GM12892 (cell line): ENCODE measurements around the gene ACSL3.
"Not testable (repeated sequence)": the region's sequence is repeated elsewhere in the genome, so short reads cannot be mapped to it uniquely, and the experiment has no call there.

Source experiments
- DNase-seq: peaks from one replicate; pipeline ENCODE4 v3.0.0; 2011; ENCODE audit not compliant: insufficient read length
- FAIRE-seq: peaks from 2 replicates; lab custom pipeline; 2011; peaks lifted over from hg19 to GRCh38; lab: Jason Lieb, UNC
- POLR2A ChIP-seq: IDR thresholded peaks from 2 replicates; pipeline ENCODE4 v1.6.1; 2011; ENCODE audit warnings: low read depth, low read length, control low read depth
- POLR2AphosphoS5 ChIP-seq: IDR thresholded peaks from 2 replicates; pipeline ENCODE4 v1.6.1; 2011; ENCODE audit warnings: low read depth, low read length, control low read depth
- TAF1 ChIP-seq: IDR thresholded peaks from 2 replicates; pipeline ENCODE4 v1.6.1; 2011; ENCODE audit warnings: low read depth, mild to moderate bottlenecking, control low read depth, low read length, borderline replicate concordance

ACSL3 gene

DNA sequence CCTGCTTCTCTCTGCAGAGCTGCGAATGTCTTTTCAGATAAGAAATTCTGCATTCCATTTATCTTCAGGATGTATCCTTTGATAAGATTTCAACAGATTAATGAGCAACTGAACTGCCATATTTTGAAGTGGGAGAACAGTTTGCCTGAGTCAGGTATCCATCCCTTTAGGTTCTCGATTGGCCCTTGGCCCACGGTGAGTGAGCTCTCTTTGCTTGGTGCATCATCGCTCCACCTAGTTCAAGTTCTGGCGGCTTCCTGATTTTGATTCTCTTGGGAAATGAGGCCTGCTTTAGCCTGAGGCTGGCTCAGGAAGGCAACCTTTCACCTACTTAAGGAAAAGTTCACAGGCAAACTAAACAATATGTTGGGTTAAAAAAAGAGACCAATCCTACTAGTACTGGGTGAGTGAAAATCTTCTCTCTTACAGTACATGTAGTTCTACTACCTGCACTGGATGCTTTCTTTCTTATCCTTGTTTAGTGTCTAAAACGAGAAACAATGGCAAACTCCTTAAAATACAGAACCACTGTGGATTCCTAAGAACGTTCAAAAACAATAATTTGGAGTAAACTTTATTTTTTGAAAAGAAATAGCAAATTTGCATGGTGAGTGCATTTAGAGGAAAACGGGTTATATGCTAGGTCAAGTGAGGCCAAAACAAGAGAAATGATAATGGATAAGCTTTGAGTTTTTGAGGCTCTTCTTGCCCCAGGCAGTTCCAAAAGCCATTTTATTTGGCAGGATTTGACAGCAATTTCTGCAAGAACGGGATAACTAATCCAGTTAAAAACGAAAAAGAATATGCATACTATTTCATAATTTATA is 837 bp upstream of the ACSL3 start:
- no peak for FAIRE-seq
- DNase-seq, result no peak
- TF ChIP-seq POLR2AphosphoS5 (no peak), TAF1 (no peak), POLR2A (no peak)

DNA sequence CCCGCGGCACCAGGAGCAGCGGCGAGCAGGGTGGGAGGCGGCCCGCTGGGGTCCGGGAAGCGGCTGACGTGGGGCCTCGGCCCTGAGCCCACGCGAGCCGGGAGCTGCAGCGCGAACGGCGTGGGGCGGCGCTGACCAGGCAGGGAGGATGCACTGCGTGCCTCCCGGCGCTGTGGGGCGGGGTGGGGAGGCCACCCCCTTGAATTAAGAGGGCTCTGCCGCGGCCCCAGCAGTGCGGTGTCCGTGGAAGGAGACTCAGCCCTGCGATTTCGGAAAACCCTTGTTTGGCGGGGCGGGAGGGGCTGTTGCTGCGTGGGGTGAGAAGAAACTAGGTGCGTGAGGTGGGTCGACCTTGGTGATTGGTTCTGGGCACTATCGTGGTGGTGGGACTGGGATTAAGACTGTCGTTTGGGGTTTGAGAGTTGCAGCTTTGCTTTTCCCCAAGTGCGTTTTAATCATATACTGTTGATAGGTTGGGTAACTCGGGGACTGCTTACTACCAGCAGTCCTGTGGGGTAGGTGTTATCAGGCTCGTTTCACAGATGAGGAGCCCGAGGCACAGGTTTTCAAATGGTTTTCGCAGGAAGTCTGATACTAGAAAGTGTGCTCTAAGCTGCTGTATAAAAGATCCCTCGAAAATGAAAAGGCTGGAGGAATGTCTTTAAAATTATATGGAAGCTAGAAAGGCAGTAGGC is 722 bp downstream of the ACSL3 start:
- no peak for TF ChIP-seq TAF1
- TF ChIP-seq POLR2AphosphoS5, result no peak
- no peak for TF ChIP-seq POLR2A
- DNase-seq (peak; percentile 38), FAIRE-seq (peak; percentile 57)

DNA sequence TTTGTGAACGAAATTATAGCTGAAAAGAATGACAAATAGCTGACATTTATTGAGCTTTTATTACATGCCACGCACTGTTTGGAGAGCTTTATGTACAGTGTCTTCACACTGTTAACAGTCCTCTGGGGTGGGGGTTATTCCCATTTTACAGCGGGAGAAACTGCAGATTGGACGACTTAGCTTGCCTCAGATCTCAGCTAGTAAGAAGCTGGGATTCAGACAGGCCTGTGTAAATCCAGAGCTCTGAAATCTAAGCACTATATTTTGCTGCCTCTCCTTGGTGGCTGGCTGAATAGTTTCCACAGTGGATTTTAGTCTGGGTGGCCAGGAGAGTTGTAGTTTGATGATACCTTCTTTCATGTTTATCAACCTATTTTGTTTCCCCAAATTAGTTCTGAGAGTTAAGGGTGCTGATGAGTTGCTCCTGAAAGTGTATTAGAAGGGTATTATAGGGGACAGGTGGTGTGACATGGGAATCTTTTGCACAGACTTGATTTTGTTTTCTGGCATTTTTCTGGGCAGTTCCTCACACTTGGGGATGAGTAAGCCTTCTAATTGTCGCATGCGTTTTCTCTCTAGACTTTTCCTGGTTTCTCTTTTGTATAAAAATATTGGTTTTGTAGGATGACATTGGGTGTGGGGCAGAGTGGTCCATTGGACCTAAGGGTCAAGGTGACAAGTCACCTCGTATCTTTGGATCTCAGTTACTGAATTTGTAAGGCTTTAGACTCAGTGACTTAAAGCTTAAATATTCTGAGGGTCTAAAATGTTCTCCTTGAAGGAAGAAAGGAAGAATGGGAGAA is 1.5 kb downstream of the ACSL3 start:
- no peak for TF ChIP-seq TAF1
- TF ChIP-seq POLR2A, result no peak
- no peak for TF ChIP-seq POLR2AphosphoS5
- FAIRE-seq, result peak; percentile 21
- no peak for DNase-seq

DNA sequence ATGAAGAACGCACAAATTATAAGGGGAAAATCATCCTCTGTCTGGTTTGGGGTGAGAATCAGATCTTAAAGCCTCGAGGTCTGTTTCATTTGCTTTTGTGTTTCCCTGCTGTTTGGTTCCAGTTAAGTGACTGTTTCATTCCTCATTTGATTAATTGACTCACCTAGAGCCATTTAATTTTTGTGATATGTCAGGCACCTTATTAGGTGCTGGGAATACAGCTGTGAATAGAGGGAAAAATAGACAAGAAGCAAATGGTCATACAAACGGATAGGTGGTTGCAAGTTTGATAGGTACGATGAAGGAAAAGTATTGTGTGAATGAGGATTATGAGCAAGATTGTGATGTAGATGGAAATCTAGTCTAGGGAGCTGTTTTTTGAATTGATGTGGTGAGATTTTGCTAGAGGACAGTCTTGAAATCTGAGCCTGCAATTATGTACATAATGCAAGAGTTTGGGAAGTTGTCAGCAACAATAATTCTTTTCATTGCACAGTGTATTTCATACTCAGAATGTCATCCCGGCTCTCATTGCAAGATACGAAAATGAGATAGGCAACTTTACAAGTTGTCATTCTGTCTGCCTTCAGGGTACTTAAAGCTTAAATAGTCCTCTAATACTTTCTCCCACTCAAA is 2.2 kb downstream of the ACSL3 start:
- FAIRE-seq, result peak; percentile 5
- TF ChIP-seq TAF1 (no peak), POLR2A (no peak), POLR2AphosphoS5 (no peak)

DNA sequence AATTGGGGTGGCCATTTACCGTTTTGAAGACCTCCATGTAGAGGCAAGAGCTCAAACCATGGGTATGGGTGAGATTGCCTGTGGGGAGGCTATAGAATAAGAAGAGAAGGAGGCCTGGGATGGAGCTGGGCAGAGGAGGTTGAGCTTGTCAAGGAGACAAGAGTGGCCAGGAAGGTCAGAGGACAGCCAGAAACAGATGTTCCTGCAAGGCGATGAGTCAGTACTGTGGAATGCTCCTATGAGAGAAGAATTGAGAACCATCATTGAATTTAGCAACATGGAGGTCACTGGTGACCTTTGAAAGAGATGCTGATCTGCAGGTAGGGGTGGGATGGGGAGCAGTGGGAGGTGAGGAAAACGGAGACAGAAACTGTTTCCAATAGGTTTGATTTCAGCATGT is 3.5 kb downstream of the ACSL3 start:
- DNase-seq (no peak), FAIRE-seq (no peak)
- TF ChIP-seq TAF1 (no peak), POLR2AphosphoS5 (no peak), POLR2A (no peak)

More for the DNA sequence above, 2.2 kb downstream of the ACSL3 start:
- DNase-seq, result no peak

DNA sequence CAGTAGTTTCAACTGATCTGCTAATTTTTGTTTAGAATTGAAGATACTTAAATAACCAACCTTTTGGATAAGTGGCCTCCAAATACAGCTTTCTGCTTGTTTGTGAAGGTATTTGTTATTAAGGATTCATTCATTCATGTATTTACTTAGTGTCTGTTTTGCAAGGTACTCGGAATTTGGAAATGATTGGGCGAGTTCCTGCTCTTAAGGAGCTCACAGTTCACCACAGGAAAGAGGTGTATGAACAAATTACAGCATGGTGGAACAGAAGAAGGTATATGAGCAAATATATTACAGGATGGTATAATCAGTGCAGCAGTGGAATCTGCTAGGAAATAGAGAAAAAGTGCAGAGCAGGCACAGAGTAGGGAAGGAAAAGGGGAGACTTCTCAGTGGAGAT is 4.5 kb downstream of the ACSL3 start:
- DNase-seq, result no peak
- TF ChIP-seq POLR2AphosphoS5, result no peak
- no peak for TF ChIP-seq POLR2A
- no peak for TF ChIP-seq TAF1
- FAIRE-seq, result no peak

DNA sequence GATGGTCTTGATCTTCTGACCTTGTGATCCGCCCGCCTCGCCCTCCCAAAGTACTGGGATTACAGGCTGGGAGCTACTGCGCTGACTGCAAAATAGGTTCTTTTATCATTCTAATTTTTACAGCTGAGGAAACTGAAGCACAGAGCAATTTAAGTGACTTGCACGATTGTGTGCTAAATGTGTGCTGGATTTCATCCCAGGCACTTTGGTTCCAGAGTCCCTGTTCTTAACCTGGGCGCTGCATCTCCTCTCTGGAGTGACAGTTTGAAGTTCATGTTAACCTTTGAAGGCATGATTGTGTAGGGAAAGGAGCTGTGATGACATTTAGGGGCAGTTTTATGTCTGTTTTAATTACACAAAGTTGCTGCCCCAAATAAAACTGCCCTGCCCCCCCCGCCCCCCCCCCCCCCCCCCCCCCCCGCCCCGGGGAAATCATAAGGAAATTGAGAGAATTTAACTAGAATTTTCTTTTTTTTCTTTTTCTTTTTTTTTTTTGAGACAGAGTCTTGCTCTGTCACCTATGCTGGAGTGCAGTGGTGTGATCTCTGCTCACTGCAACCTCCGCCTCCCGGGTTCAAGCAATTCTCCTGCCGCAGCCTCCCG is 5.6 kb downstream of the ACSL3 start:
- TF ChIP-seq TAF1, result no peak
- TF ChIP-seq POLR2A, result no peak
- TF ChIP-seq POLR2AphosphoS5, result no peak
- no peak for DNase-seq
- no peak for FAIRE-seq

DNA sequence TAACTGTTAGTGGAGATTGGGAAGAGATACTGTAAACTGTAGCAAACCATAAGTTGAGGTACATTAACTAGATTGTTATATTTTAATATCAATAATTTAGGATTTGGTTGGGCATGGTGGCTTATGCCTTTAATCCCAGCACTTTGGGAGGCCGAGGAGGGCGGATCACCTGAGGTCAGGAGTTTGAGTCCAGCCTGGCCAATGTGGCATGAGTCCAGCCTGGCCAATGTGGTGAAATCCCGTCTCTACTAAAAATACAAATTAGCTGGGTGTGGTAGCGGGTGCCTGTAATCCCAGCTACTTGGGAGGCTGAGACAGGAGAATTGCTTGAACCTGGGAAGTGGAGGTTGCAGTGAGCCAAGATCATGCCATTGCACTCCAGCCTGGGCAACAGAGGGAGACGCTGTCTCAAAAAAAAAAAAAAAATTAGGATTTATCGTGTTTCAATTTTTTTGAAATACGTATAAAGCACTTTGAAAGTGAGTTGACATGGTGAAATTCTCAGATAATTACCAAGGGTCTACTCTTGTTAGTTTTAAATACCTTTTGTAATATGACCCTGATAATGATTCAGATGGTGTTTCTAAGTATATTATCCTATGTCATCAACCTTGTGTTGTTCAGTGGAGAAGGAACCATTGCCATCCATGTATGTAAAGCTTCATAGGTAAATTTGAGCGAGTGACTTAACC is 7.9 kb downstream of the ACSL3 start:
- DNase-seq, FAIRE-seq: not testable (repeated sequence)

DNA sequence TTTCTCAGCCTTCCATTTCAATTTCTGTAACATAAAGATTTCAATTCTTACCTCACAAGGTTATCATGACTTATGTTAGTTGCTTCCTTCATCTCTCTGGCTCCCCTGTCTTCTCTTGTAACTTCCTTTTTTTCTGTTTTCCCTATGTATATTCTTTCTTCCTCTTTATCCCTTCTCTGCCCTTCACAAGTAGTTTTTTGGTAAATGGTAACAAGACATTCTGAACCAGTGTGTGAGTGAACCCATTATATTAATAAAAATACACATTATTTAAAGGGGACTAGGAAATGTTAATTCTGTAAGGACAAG is 8.4 kb downstream of the ACSL3 start:
- DNase-seq (no peak), FAIRE-seq (no peak)
- no peak for TF ChIP-seq POLR2AphosphoS5
- no peak for TF ChIP-seq TAF1

DNA sequence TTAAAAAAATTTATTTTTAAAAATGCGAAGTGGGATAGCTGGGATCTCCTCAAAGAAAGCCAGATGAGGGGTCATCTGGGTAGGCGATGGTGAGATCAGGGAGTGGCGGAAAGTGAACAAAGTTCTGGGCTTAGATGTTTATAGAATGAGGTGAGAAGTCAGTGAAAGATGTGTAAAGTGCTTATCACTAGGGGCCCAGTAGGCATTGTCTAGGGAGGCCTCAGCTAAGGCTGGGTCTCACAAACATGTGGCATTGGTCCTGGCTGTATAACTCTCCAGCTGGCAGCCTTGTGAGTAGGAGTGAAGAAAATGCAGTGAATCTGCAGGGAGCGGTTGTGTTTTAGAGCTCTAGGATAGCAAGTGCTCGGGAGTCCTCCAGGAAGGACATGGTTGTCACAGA is 10.5 kb downstream of the ACSL3 start:
- TF ChIP-seq POLR2A (no peak), POLR2AphosphoS5 (no peak), TAF1 (no peak)
- FAIRE-seq (no peak), DNase-seq (no peak)

DNA sequence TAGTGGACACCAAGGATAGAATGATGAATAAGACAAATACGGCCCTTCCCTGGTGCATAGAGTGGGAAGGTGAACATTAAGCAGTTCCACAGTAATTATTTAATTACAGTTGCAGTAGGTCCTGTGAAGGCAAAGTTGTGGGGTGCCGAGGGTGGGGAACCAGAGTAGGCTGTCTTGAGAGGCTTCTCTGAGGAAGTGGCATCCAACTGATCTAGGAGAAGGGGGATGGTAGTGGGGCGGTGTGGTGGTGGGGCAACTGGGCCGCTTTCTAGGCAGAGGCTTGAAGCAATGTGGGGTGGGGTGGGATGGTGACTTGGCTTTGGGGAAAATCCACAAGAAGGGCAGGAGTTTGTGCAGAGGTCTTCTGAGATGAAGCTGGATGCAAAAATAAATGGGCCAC is 11.7 kb downstream of the ACSL3 start:
- DNase-seq, result no peak
- no peak for TF ChIP-seq POLR2AphosphoS5
- no peak for TF ChIP-seq POLR2A
- TF ChIP-seq TAF1, result no peak
- FAIRE-seq, result no peak
